K562 (cell line): ENCODE measurements around the gene PPCDC. TPM values are rescaled to one million over a fixed set of nuclear protein-coding genes. Genes with fewer than 3 reads are reported as not detected.
A peak's percentile ranks its signal among the peaks of the same experiment; 100 is the strongest.

Source experiments
- ASH1L ChIP-seq: fragments of 450-650 bp; IDR thresholded peaks from 2 replicates; pipeline ENCODE4 v1.6.1; 2018; ENCODE audit warnings: borderline replicate concordance, mild to moderate bottlenecking, low read depth; ENCODE audit not compliant: partially characterized antibody
- ATF1 ChIP-seq, 2 experiments: fragments of 450-650 bp in 1 of 2; IDR thresholded peaks; 2 replicates each; pipeline ENCODE4 v1.6.1; 2016; ENCODE audit warnings: missing compliant biosample characterization in 1 of 2, missing genetic modification characterization in 1 of 2
- ATF6 ChIP-seq: sonication (generic); formaldehyde crosslinking; IDR thresholded peaks from 2 replicates; pipeline ENCODE4 v1.4.0; 2020; ENCODE audit warnings: mild to moderate bottlenecking, missing genetic modification reagents
- BCOR ChIP-seq: fragments of 450-650 bp; IDR thresholded peaks from 2 replicates; pipeline ENCODE4 v1.6.1; 2016
- CHCHD3 ChIP-seq: fragments of 250-450 bp; sonication (Bioruptor Pico); IDR thresholded peaks from 2 replicates; pipeline ENCODE4 v2.1.2; 2022; ENCODE audit warnings: mild to moderate bottlenecking
- GTF2F1 ChIP-seq: IDR thresholded peaks from 2 replicates; pipeline ENCODE4 v1.6.1; 2011; ENCODE audit warnings: low read depth, low read length, improper control_type of control experiment
- HDAC1 ChIP-seq, 2 experiments: fragments of 450-650 bp; IDR thresholded peaks; 2 replicates each; pipeline ENCODE4 v1.6.1; 2016 to 2017; ENCODE audit warnings: inconsistent platforms in 1 of 2, mild to moderate bottlenecking in 1 of 2, moderate library complexity in 1 of 2
- ILF3 ChIP-seq: fragments of 450-650 bp; IDR thresholded peaks from 2 replicates; pipeline ENCODE4 v1.6.1; 2018; ENCODE audit warnings: antibody characterized with exemption, mild to moderate bottlenecking, moderate library complexity, borderline replicate concordance
- KDM5B ChIP-seq: fragments of 200-600 bp; sonication (generic); IDR thresholded peaks from 2 replicates; pipeline ENCODE4 v1.6.1; 2012; ENCODE audit warnings: low read depth, mild to moderate bottlenecking, moderate library complexity, low read length, control low read depth, inconsistent platforms; ENCODE audit not compliant: insufficient replicate concordance
- NONO ChIP-seq, 2 experiments: fragments of 200-400 bp in 1 of 2; fragments of 450-650 bp in 1 of 2; formaldehyde crosslinking in 1 of 2; IDR thresholded peaks; 2 replicates each; pipeline ENCODE4 v1.6.1; 2017; ENCODE audit warnings: low read depth in 2 of 2, mild to moderate bottlenecking in 2 of 2, moderate library complexity in 2 of 2, low read length in 1 of 2
- PHF8 ChIP-seq: fragments of 200-600 bp; sonication (generic); IDR thresholded peaks from 2 replicates; pipeline ENCODE4 v1.6.1; 2012; ENCODE audit warnings: mixed run types, mild to moderate bottlenecking, inconsistent platforms, low read length, moderate library complexity, borderline replicate concordance
- RAD51 ChIP-seq: fragments of 450-650 bp; IDR thresholded peaks from 2 replicates; pipeline ENCODE4 v1.7.1; 2016; ENCODE audit warnings: low read depth, mild to moderate bottlenecking, borderline replicate concordance
- RNF2 ChIP-seq: sonication (generic); IDR thresholded peaks from 2 replicates; pipeline ENCODE4 v1.6.1; 2016
- SMAD3 ChIP-seq: fragments of 450-650 bp; formaldehyde crosslinking; conservative IDR thresholded peaks from 2 replicates; pipeline ENCODE4 v1.4.0; 2020; ENCODE audit warnings: mild to moderate bottlenecking
- SMARCA4 ChIP-seq: fragments of 450-650 bp; IDR thresholded peaks from 2 replicates; pipeline ENCODE4 v1.6.1; 2016
- STAG1 ChIP-seq: sonication (generic); formaldehyde crosslinking; IDR thresholded peaks from 2 replicates; pipeline ENCODE4 v1.5.0; 2020; ENCODE audit warnings: missing genetic modification reagents, borderline replicate concordance
- USF1 ChIP-seq: sonication (generic); formaldehyde crosslinking; IDR thresholded peaks from 2 replicates; pipeline ENCODE4 v1.9.0; 2022; ENCODE audit warnings: mild to moderate bottlenecking, missing genetic modification reagents
- ZBTB1 ChIP-seq: sonication (generic); formaldehyde crosslinking; IDR thresholded peaks from 2 replicates; pipeline ENCODE4 v1.8.1; 2023; ENCODE audit warnings: missing genetic modification reagents, low read depth, mild to moderate bottlenecking, borderline replicate concordance
- ZBTB49 ChIP-seq: sonication (generic); formaldehyde crosslinking; IDR thresholded peaks from 2 replicates; pipeline ENCODE4 v1.8.0; 2022; ENCODE audit warnings: missing genetic modification reagents, mild to moderate bottlenecking, borderline replicate concordance
- ZNF263 ChIP-seq: sonication (generic); formaldehyde crosslinking; IDR thresholded peaks from 2 replicates; pipeline ENCODE4 v1.8.0; 2022; ENCODE audit warnings: mild to moderate bottlenecking, missing genetic modification reagents, borderline replicate concordance
- ZNF507 ChIP-seq: conservative IDR thresholded peaks from 2 replicates; pipeline ENCODE4 v1.6.1; 2017; ENCODE audit warnings: missing genetic modification characterization, missing compliant biosample characterization
- ZNF655 ChIP-seq: fragments of 250-450 bp; sonication (Bioruptor Pico); IDR thresholded peaks from 2 replicates; pipeline ENCODE4 v1.5.0; 2021
- polyA plus RNA-seq, 8 experiments: library from polyadenylated mRNA; depleted of rRNA in 4 of 8; stranded (reverse) in 5 of 8; unstranded in 3 of 8; fragments of >200 nt; fragmentation: Nextera tagmentation in 2 of 8; fragmentation: Illumina TruSeq in 1 of 8; extraction: Ambion mirVana in 2 of 8; extraction: Trizol in 1 of 8; gene quantifications; 2 replicates each; pipeline versions ENCODE4 v1.2.1 to v1.2.3, GENCODE V29; 2011 to 2014; ENCODE audit warnings: inconsistent platforms in 1 of 8, missing spikeins in 1 of 8
- total RNA-seq, 7 experiments: library from RNA; depleted of rRNA in 6 of 7; stranded (reverse); fragments of >200 nt in 6 of 7; fragmentation: Illumina TruSeq in 2 of 7; extraction: Trizol in 2 of 7; gene quantifications; 2 replicates each; pipeline versions ENCODE4 v1.2.1 to v1.2.3, GENCODE V29; 2011 to 2021; ENCODE audit warnings: low replicate concordance in 1 of 7

PPCDC gene
- total and polyA plus RNA-seq, 9 of the 15 experiments (the other 6 are each of a cell fraction or from before 2014, with no cell fraction given): 10.9 to 53.6 (median 16.7) TPM

- TF ChIP-seq PHF8: peak; percentile 40; the same call in 1 of the 2 replicates
- no peak for TF ChIP-seq ILF3
- TF ChIP-seq GTF2F1: no peak
- TF ChIP-seq HDAC1 (IDR thresholded peaks at IDR 0.05): peak in 1 of 2 experiments; percentile 66; a peak in 2 of 4 replicates
- peak; percentile 91 for TF ChIP-seq RNF2
- no peak for TF ChIP-seq ZNF655 (CRISPR knock-in tag)
- no peak for TF ChIP-seq ASH1L
- TF ChIP-seq ZBTB1 (CRISPR knock-in tag): peak; percentile 34; the same call in 1 of the 2 replicates
- TF ChIP-seq ATF6 (CRISPR knock-in tag): no peak
- no peak for TF ChIP-seq CHCHD3
- 0 out of 2 replicates have a peak, but pooled peaks have one; percentile 12 for TF ChIP-seq SMARCA4
- TF ChIP-seq ZBTB49: no peak
- TF ChIP-seq ATF1 (CRISPR knock-in tag; IDR thresholded peaks at IDR 0.05): no peak
- peak; percentile 68 for TF ChIP-seq ATF1 (tag; IDR thresholded peaks at IDR 0.05)
- 0 out of 4 replicates have a peak, but pooled peaks of 1 of the 2 experiments have one; percentile 26 for TF ChIP-seq NONO (IDR thresholded peaks at IDR 0.05; ENCODE audit: low read depth in 2 of 2, low read length in 1 of 2)
- peak; percentile 87 for TF ChIP-seq RAD51
- TF ChIP-seq STAG1 (CRISPR knock-in tag): peak; percentile 27; the same call in 1 of the 2 replicates
- peak; percentile 8; the same call in 1 of the 2 replicates for TF ChIP-seq SMAD3 (CRISPR knock-in tag)
- no peak for TF ChIP-seq BCOR
- peak; percentile 1 for TF ChIP-seq KDM5B
- no peak for TF ChIP-seq ZNF263 (CRISPR knock-in tag)
- peak; percentile 92 for TF ChIP-seq USF1
- no peak for TF ChIP-seq ZNF507 (tag)
These were observed 20.3 kb downstream of the PPCDC start (continued) for GRCh38 chr15:75043509-75044257.
